HG02678 (cell line): ENCODE measurements around the gene DPPA5.
"Not testable (repeated sequence)": the region's sequence is repeated elsewhere in the genome, so short reads cannot be mapped to it uniquely, and the experiment has no call there.

ENCODE experiments used
- ATAC-seq: cut with Tn5 transposase; IDR thresholded peaks from one replicate; pipeline ENCODE4 v1.9.1; 2021; ENCODE audit warnings: mild to moderate bottlenecking, moderate library complexity; ENCODE audit not compliant: unreplicated experiment

DPPA5 gene

GRCh38 chr6:73364549-73364948, 10.5 kb upstream of the DPPA5 start:
- no peak for ATAC-seq

DNA sequence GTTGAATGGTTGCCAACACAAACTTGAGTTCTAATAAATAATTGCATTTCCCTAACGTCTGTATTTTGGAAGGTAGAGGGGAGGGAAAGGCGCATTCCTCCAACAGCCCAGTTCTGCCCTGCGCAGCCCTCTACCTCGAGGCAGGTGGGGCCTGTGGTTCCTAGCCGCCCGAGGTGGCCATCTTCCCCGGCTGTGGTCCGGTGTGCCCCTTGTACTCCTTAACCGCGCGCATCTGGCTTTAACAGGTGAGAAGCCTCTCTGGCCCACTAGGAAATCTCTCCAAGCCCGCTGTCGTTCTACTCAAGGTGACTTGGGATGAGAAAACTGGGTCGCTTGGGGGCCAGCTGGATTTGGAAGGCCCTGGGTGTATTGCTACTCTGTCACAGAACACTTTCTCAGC, 10.0 kb upstream of the DPPA5 start:
- no peak for ATAC-seq

- ATAC-seq, result no peak
Measured at GRCh38 chr6:73363537-73363875, 9.4 kb upstream of the DPPA5 start.

DNA sequence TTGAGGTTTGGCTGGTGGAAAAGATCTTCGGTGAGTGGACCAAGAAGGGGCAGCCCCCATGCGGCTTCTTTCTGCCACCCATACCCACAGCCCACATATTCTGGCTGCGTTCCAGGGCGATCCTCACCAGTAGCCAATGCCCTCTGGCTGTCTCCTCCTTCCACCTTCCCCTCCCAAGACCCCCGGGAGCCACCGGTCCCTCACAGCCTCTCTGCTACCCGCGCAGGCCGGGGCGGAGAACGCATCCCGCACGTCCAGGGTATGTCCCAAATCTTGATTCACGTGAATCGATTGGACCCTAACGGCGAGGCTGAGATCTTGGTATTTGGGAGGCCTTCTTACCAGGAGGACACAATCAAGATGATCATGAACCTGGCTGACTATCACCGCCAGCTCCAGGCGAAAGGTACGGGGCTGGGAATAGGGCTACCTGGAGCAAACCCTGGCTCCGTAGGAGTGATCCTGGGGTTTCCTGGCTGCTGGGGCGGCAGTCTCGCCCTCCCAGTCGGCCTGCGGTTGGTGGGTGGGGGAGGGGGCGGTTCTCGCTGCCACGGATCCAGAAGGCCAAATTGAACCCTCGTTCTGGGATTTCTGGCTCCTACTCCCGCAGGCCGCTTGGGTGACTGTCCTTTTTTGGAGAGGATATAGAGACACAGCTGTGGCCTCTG, 8.9 kb upstream of the DPPA5 start:
- no peak for ATAC-seq

DNA sequence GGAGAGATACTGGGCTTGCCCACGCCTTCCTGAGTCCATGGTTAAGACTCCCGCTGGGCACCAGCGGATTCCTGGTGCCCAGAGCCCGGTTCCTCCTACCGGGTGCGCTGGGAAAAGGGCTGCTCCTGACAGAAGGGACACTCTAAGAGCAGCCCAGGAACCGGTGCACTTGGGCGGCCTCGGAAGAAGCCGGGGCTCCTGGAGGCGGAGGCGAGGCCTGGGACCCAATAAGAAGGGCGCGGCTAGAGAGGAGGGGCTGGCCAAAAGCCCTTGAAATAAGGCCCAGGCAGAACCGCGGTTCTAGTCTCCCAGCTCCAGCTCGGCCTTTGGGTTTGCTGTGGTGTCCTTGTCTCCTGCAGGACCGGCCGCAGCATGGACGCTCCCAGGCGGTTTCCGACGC, 8.3 kb upstream of the DPPA5 start, which contains the start of gene KHDC3L:
TSS of gene KHDC3L (plus strand) at position 301 of the 400 bp plus-strand sequence. CDS start at position 373, 72 bp downstream.
- ATAC-seq, result no peak

- no peak for ATAC-seq
Measured at GRCh38 chr6:73349311-73349710, 4.8 kb downstream of the DPPA5 start.

GRCh38 chr6:73348550-73349204, 5.4 kb downstream of the DPPA5 start:
- no peak for ATAC-seq

GRCh38 chr6:73343164-73343563, 10.9 kb downstream of the DPPA5 start:
- no peak for ATAC-seq

- ATAC-seq, result no peak
Measured at GRCh38 chr6:73342174-73342573, 11.9 kb downstream of the DPPA5 start.

DNA sequence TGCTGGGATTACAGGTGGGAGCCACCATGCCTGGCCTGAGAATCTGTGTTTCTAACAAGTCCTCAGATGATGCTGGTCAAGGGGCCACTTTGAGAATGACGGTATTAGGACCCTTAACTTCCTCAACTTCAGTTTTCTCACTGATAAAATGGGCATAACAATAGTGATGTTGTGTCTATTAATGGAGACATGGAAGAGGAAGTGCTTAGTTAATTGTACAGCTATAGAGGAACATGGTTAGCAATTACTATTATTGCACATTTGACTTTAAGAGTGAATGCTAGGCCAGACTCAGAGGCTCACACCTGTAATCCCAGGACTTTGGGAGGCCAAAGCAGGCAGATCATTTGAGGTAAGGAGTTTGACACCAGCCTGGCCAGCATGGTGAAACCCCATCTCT, 12.7 kb downstream of the DPPA5 start:
- ATAC-seq, result no peak

DNA sequence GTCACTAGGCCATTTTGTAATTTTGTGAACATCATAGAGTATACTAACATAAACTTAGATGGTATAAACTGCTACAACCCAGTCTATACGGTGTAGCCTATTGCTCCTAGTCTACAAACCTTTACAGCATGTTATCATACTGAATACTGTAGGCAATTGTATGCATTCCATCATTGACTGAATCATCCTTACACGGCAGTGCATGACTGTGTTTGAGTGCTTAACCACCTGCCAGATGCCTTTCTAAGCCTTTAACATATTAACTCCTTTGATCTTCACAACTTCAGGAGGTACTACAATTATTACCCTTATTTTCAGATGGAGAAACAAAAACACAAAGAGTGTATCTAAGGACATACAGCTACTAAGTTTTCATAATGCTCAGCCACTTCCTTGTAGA, 14.0 kb downstream of the DPPA5 start:
- ATAC-seq, result no peak

DNA sequence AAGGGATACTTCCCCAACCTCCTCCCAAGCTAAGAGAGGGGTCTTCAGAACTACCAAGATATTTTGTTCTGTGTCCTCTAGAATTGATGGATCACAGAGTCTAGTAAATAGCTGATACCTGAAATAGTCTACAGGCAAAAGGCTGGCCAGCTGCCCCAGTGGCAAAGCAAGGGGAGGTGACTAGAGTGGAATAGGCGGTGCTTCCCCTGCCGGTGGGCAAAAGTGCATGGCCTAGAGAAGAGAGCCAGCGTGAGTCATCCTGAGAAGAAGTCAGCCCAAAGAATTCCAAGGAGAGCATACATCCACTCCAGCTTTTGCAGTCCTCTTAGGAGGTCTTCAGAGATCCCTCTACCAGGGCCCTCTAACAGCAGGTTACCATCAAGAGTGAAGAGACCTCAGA, 14.7 kb downstream of the DPPA5 start:
- no peak for ATAC-seq

DNA sequence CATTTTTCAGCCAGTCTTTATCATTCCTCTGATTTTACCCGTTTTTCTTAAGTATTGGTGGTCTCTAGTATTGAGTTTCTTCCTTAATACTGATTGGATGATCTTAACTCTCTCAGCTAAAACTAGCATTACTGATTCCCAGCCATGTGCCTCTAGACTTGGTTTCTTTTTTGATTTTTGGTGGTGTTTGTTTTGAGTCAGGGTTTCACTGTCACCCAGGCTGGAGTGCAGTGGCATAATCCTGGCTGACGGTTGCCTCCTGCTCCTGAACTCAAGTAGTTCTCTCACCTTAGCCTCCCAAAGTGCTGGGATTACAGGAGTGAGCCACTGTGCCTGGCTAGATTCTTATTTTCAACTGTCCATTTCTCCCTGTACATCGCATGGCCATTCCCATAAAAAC, 24.9 kb downstream of the DPPA5 start:
- peak; percentile 51 for ATAC-seq

GRCh38 chr6:73328790-73329189, 25.3 kb downstream of the DPPA5 start:
- no peak for ATAC-seq

GRCh38 chr6:73325656-73326055, 28.4 kb downstream of the DPPA5 start:
- no peak for ATAC-seq

DNA sequence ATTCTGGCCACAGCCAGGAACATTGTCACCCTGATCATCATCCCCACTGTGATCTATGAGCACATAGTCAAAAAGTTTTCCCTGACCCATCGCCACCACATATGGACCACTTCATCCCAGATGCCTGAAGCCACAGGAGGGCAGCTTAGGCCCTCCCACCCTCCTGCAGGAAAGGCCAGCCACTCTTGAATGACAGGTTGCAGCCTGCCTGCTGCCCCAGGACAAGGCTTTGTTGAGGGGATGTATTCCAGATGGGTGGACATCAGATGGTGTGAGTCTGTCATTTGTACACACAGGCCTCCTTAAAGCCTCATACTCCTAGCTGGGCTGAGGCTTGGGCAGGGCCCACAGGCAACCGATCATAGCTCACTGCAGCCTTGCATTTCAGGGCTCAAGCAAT, 30.8 kb downstream of the DPPA5 start:
- no peak for ATAC-seq

- no peak for ATAC-seq
Measured at GRCh38 chr6:73314577-73315492, 39.2 kb downstream of the DPPA5 start.

GRCh38 chr6:73310503-73310845, 43.6 kb downstream of the DPPA5 start:
- not testable (repeated sequence) for ATAC-seq

- ATAC-seq, result peak; percentile 96
Measured at GRCh38 chr6:73309785-73310502, 44.1 kb downstream of the DPPA5 start.

DNA sequence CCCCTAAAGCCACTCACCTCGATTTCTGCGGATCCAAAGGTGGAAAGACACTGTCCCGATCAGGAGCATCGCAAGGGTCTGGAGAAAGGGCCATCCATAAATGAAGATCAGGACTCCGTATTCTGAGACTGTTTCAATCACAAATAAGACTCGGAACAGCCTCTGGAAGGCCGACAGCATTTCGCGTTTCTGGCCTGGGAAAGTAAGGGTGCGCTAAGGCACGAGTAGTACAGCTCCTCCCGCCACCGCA, 44.6 kb downstream of the DPPA5 start:
- ATAC-seq, result no peak

DNA sequence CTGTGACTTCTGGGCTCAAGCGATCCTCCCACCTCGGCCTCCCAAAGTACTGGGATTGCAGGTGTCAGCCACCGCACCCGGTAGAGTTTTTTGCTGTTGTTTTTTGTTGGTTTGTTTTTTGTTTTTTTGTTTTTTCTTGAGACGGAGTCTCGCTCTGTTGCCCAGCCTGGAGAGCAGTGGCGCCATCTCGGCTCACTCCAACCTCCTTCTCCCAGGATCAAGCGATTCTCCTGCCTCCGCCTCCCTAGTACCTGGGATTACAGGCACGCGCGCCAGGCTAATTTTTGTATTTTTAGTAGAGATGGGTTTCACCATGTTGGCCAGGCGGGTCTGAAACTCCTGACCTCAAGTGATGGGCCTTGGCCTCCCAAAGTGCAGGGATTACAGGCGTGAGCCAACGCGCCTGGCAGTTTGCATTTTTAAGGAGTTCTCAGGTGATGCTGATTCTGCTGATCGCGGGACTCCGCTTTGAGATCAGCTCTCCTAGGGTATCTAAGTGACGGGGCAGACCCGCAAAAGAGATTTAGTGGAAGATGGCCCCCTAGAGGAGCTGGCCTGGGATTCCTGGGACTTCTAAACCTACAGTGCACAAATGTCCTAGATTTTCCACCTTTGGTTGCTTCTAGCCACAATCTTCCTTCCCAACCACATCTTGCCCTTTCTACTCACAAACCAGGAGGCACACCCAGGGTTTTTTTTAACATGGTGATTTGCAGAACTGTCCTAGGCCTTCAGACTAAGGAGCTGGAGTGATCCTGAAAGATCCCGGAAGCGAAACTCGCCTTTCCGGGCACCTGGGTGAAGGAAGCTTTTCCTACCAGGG, 45.2 kb downstream of the DPPA5 start:
- no peak for ATAC-seq
